ENCODE measurements around the gene RSPH4A.

Gene RSPH4A

GRCh38 chr6:116615937-116616736 is at the start of gene RSPH4A:
Gene RSPH4A, plus strand, starts transcription at chr6:116616479. Its CDS starts 145 bp downstream, at chr6:116616624.
- no peaks in the 10 kb centered on the region for H3K9me3 ChIP-seq (ENCODE audit: low read depth, low read length)
- peak; percentile 73 for DNase-seq (ENCODE audit: low read depth, low spot score)
- no peak for TF ChIP-seq FOXP2 (optimal IDR thresholded peaks at IDR 0.05; ENCODE audit: control extremely low read depth, extremely low read length, insufficient read depth)
- peak; percentile 91 for TF ChIP-seq POLR2AphosphoS5 (IDR thresholded peaks at IDR 0.05; ENCODE audit: borderline replicate concordance, low read depth, low read length)
- peak within 1 kb of the TSS; percentile 83 for H3K4me3 ChIP-seq
- no peak within 1 kb of the TSS for H3K27ac ChIP-seq
- H3K36me3 ChIP-seq (ENCODE audit: insufficient read depth, low read length) = no peaks in the 10 kb centered on the region
- peak within 1 kb of the TSS; percentile 45 for H3K9ac ChIP-seq (ENCODE audit: insufficient read length)

DNA sequence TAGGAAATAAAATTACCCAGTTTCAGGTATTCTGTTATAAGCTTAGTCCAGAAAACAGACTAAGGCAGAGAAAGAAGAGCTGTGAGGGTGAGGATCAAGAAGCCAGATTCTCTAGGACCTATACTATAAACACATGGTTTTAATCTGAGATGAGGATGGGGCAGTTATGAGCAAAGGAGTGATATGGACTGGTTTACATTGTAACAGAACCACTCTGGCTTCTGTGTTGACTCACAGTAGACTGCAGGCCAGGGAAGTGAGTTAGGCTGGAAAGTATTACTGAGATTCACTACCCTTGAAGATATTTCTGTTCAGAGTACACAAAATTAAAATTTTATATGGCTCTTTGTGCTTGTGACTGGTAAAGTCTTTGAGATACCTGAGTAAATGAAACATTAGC is 48.2 kb upstream of the RSPH4A start:
- TF ChIP-seq EZH2 (IDR thresholded peaks at IDR 0.05) = no peak
- TF ChIP-seq FOXP2 (optimal IDR thresholded peaks at IDR 0.05; ENCODE audit: control extremely low read depth, extremely low read length, insufficient read depth) = no peak
- no peak for TF ChIP-seq POLR2AphosphoS5 (IDR thresholded peaks at IDR 0.05; ENCODE audit: borderline replicate concordance, low read depth, low read length)
- DNase-seq (ENCODE audit: low read depth, low spot score) = no peak
- no peak overlapping the region for H3K27ac ChIP-seq
- no peak overlapping the region for H3K9ac ChIP-seq (ENCODE audit: insufficient read length)
- no peaks in the 10 kb centered on the region for H3K9me3 ChIP-seq (ENCODE audit: low read depth, low read length)
- no peaks in the 10 kb centered on the region for H3K36me3 ChIP-seq (ENCODE audit: insufficient read depth, low read length)
- H3K4me3 ChIP-seq = no peak overlapping the region

- no peak overlapping the region for H3K4me3 ChIP-seq
- H3K9ac ChIP-seq (ENCODE audit: insufficient read length) = peak overlapping the region; percentile 94
- no peak overlapping the region for H3K27ac ChIP-seq
- peaks cover 4% of the 10 kb centered on the region for H3K36me3 ChIP-seq (ENCODE audit: insufficient read depth, low read length)
- DNase-seq (ENCODE audit: low read depth, low spot score) = no peak
- TF ChIP-seq POLR2AphosphoS5 (IDR thresholded peaks at IDR 0.05; ENCODE audit: borderline replicate concordance, low read depth, low read length) (no peak), FOXP2 (optimal IDR thresholded peaks at IDR 0.05; ENCODE audit: control extremely low read depth, extremely low read length, insufficient read depth) (no peak), EZH2 (IDR thresholded peaks at IDR 0.05) (no peak)
- H3K9me3 ChIP-seq (ENCODE audit: low read depth, low read length) = no peaks in the 10 kb centered on the region
Measured at GRCh38 chr6:116568821-116569755, 47.2 kb upstream of the RSPH4A start.

DNA sequence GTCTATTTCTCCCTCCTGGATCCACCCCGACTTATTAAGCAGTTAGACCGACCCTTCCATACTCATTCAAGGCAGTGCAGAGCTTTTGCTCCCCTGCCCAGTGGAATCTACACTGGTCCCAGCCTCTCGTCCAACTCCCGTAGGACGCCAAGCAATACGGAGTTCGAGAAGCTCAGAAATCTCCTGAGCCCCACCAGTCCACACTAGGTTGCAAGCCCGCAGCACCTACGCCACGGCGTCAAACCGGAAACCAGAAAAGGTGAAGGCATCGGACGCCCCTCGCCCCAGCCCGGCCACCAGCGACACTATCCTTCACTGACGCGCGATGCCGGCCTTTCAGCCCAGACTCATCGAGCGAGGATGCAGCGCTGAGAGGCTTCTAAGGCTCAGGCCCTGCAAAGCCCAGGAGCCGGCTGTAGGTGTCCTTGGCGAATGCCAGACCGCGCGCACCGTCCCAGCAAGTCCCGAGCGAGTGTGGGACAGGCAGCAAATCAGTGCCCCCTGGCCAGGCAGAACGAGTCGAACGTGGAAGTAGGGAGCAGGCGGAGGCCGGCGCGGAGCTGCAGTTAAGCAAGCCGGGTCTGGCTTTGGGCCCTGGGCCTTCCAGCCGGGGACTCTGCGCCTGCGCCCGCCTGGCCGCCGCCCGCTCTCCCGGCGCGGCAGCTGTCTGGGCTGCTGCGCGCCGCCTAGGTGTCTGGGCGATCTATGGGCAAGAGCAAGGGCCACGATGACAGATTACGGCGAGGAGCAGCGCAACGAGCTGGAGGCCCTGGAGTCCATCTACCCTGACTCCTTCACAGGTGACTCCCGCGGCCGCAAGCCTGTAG is 45.2 kb upstream of the RSPH4A start, which contains the start of gene RWDD1:
Gene RWDD1 (plus strand): TSS at position 649 of the 827 bp plus-strand sequence. CDS start 79 bp downstream, at position 728.
- H3K4me3 ChIP-seq = peak within 1 kb of the TSS; percentile 84
- peak within 1 kb of the TSS; percentile 94 for H3K9ac ChIP-seq (ENCODE audit: insufficient read length)
- peaks cover 21% of the 10 kb centered on the region for H3K36me3 ChIP-seq (ENCODE audit: insufficient read depth, low read length)
- no peaks in the 10 kb centered on the region for H3K9me3 ChIP-seq (ENCODE audit: low read depth, low read length)
- peak; percentile 38 for TF ChIP-seq FOXP2 (optimal IDR thresholded peaks at IDR 0.05; ENCODE audit: control extremely low read depth, extremely low read length, insufficient read depth)
- peak; percentile 98 for TF ChIP-seq POLR2AphosphoS5 (IDR thresholded peaks at IDR 0.05; ENCODE audit: borderline replicate concordance, low read depth, low read length)
- no peak for TF ChIP-seq EZH2 (IDR thresholded peaks at IDR 0.05)
- peak; percentile 92 for DNase-seq (ENCODE audit: low read depth, low spot score)
- peak within 1 kb of the TSS; percentile 63 for H3K27ac ChIP-seq

- Histone ChIP-seq H3K36me3 (ENCODE audit: insufficient read depth, low read length) (peaks cover 26% of the 10 kb centered on the region), H3K9ac (ENCODE audit: insufficient read length) (peak overlapping the region; percentile 94), H3K9me3 (ENCODE audit: low read depth, low read length) (no peaks in the 10 kb centered on the region), H3K4me3 (peak overlapping the region; percentile 84), H3K27ac (peak overlapping the region; percentile 63)
- DNase-seq (ENCODE audit: low read depth, low spot score) = no peak
- no peak for TF ChIP-seq EZH2 (IDR thresholded peaks at IDR 0.05)
Measured at GRCh38 chr6:116571683-116572000, 44.6 kb upstream of the RSPH4A start.

- Histone ChIP-seq H3K27ac (no peak overlapping the region), H3K9me3 (ENCODE audit: low read depth, low read length) (no peaks in the 10 kb centered on the region), H3K9ac (ENCODE audit: insufficient read length) (peak overlapping the region; percentile 94), H3K36me3 (ENCODE audit: insufficient read depth, low read length) (peaks cover 31% of the 10 kb centered on the region), H3K4me3 (peak overlapping the region; percentile 84)
- TF ChIP-seq FOXP2 (optimal IDR thresholded peaks at IDR 0.05; ENCODE audit: control extremely low read depth, extremely low read length, insufficient read depth) (no peak), POLR2AphosphoS5 (IDR thresholded peaks at IDR 0.05; ENCODE audit: borderline replicate concordance, low read depth, low read length) (no peak), EZH2 (IDR thresholded peaks at IDR 0.05) (no peak)
- no peak for DNase-seq (ENCODE audit: low read depth, low spot score)
Measured at GRCh38 chr6:116572162-116572561, 44.1 kb upstream of the RSPH4A start.

DNA sequence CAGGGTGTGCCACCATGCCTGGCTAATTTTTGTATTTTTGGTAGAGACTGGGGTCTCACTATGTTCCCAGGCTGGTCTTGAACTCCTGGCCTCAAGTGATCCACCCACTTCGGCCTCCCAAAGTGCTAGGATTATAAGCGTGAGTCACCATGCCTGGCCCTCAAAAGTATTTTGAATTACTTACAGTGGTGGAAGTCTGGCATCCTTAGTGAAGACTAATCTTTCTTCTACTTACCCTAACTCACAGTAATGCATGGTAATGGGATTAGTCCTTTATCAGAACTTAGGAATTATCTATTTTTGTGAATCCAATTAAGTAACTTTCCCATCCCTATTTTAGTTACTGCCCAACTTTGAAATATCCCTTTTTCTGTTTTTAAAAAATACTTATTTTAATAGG is 41.1 kb upstream of the RSPH4A start:
- Histone ChIP-seq H3K27ac (no peak overlapping the region), H3K9me3 (ENCODE audit: low read depth, low read length) (no peaks in the 10 kb centered on the region), H3K36me3 (ENCODE audit: insufficient read depth, low read length) (peaks cover 43% of the 10 kb centered on the region), H3K4me3 (no peak overlapping the region), H3K9ac (ENCODE audit: insufficient read length) (no peak overlapping the region)
- no peak for DNase-seq (ENCODE audit: low read depth, low spot score)
- TF ChIP-seq POLR2AphosphoS5 (IDR thresholded peaks at IDR 0.05; ENCODE audit: borderline replicate concordance, low read depth, low read length) = no peak
- TF ChIP-seq EZH2 (IDR thresholded peaks at IDR 0.05) = no peak
- no peak for TF ChIP-seq FOXP2 (optimal IDR thresholded peaks at IDR 0.05; ENCODE audit: control extremely low read depth, extremely low read length, insufficient read depth)
